ENCODE measurements around the gene ARVCF.

DNA sequence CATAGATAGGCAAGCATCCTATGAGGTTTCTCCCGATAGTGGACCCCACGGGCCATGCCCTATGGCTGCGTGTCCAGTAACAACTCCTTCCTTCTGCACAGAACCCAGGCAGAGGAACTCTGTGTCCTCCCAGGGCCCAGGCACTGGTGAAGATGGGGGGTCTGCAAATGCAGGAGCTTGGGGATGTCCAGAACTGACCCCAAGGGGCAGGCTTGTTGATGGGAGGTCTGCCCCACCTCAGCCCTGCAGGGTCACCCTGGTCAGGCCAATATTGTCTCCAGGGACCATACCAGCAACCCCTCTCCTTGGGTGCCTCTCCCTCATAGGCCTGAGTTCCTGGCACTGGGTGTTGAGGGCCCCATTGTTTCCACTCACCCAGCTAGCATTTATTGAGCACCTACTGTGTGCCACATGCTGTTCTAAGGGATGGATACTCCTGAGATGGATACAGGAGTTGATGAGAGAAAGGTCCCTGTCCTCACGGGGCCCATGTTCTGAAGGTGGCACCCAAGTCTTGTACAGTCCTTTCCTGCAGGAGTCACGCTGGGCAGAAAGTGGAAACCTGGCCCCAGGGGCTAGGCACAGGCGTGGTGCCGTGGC lies 48.7 kb downstream of the ARVCF start:
- TF ChIP-seq, protein P1, sequence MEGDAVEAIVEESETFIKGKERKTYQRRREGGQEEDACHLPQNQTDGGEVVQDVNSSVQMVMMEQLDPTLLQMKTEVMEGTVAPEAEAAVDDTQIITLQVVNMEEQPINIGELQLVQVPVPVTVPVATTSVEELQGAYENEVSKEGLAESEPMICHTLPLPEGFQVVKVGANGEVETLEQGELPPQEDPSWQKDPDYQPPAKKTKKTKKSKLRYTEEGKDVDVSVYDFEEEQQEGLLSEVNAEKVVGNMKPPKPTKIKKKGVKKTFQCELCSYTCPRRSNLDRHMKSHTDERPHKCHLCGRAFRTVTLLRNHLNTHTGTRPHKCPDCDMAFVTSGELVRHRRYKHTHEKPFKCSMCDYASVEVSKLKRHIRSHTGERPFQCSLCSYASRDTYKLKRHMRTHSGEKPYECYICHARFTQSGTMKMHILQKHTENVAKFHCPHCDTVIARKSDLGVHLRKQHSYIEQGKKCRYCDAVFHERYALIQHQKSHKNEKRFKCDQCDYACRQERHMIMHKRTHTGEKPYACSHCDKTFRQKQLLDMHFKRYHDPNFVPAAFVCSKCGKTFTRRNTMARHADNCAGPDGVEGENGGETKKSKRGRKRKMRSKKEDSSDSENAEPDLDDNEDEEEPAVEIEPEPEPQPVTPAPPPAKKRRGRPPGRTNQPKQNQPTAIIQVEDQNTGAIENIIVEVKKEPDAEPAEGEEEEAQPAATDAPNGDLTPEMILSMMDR (IDR thresholded peaks at IDR 0.05; ENCODE audit: insufficient read depth, low read length), result no peak
- no peak for TF ChIP-seq GABPA (IDR thresholded peaks at IDR 0.05; ENCODE audit: low read depth)
- TF ChIP-seq, protein P2, sequence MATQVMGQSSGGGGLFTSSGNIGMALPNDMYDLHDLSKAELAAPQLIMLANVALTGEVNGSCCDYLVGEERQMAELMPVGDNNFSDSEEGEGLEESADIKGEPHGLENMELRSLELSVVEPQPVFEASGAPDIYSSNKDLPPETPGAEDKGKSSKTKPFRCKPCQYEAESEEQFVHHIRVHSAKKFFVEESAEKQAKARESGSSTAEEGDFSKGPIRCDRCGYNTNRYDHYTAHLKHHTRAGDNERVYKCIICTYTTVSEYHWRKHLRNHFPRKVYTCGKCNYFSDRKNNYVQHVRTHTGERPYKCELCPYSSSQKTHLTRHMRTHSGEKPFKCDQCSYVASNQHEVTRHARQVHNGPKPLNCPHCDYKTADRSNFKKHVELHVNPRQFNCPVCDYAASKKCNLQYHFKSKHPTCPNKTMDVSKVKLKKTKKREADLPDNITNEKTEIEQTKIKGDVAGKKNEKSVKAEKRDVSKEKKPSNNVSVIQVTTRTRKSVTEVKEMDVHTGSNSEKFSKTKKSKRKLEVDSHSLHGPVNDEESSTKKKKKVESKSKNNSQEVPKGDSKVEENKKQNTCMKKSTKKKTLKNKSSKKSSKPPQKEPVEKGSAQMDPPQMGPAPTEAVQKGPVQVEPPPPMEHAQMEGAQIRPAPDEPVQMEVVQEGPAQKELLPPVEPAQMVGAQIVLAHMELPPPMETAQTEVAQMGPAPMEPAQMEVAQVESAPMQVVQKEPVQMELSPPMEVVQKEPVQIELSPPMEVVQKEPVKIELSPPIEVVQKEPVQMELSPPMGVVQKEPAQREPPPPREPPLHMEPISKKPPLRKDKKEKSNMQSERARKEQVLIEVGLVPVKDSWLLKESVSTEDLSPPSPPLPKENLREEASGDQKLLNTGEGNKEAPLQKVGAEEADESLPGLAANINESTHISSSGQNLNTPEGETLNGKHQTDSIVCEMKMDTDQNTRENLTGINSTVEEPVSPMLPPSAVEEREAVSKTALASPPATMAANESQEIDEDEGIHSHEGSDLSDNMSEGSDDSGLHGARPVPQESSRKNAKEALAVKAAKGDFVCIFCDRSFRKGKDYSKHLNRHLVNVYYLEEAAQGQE (IDR thresholded peaks at IDR 0.05; ENCODE audit: insufficient replicate concordance, low read depth), result no peak

Measured in HL-60 (cell line).